LoVo (cell line): ENCODE measurements around the gene IRGQ.
A peak's percentile ranks its signal among the peaks of the same experiment; 100 is the strongest.
"Not testable (repeated sequence)": the region's sequence is repeated elsewhere in the genome, so short reads cannot be mapped to it uniquely, and the experiment has no call there.

Experiments
- DNase-seq: peaks from one replicate; pipeline ENCODE4 v3.0.0-alpha.2; 2016; ENCODE audit warnings: low spot score

Gene IRGQ, protein sequence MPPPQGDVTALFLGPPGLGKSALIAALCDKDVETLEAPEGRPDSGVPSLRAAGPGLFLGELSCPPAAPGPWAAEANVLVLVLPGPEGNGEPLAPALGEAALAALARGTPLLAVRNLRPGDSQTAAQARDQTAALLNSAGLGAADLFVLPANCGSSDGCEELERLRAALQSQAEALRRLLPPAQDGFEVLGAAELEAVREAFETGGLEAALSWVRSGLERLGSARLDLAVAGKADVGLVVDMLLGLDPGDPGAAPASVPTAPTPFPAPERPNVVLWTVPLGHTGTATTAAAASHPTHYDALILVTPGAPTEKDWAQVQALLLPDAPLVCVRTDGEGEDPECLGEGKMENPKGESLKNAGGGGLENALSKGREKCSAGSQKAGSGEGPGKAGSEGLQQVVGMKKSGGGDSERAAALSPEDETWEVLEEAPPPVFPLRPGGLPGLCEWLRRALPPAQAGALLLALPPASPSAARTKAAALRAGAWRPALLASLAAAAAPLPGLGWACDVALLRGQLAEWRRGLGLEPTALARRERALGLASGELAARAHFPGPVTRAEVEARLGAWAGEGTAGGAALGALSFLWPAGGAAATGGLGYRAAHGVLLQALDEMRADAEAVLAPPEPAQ

GRCh38 chr19:43595999-43596841, at the start of gene IRGQ, which contains the start of gene ZNF576:
TSS of gene IRGQ (minus strand) at chr19:43596134. CDS start at chr19:43595338, 796 bp downstream.
TSS of gene ZNF576 (plus strand) at chr19:43596595. CDS start at chr19:43597109, 514 bp downstream.
- peak; percentile 100 for DNase-seq

DNA sequence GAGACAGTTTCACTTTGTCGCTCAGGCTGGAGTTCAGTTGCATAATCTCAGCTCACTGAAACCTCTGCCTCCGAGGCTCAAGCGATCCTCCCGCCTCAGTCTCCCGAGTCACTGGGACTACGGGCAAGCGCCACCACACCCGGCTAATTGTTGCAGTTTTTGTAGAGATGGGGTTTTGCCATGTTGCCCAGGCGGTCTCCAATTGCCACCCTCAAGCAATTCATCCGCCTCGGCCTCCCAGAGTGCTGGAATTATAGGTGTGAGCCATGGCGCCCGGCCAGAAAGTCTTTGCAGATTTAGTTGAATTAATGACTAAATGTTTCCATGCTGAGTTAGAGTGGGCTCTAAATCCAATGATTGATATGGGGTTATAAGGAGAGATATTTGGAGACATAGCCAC, 48.2 kb upstream of the IRGQ start:
- DNase-seq, result no peak

DNA sequence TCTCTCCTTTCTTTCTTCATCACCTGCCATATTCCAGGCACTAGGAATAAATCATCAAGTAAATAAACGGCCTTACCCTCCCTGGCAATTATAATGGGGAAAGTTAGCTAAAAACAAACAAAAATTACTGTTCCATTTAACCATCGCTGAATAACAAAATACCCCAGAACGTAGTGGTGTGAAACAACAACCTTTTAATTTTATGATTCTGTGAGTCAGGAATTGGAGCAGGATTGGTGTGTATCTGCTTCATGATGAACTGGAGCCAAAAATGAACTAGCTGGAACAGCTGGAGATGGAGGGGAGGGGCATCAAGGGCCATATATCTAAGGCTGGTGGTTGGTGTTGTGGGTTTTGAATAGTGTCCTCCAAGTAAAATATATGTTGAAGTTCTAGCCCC, 47.4 kb upstream of the IRGQ start:
- no peak for DNase-seq

DNA sequence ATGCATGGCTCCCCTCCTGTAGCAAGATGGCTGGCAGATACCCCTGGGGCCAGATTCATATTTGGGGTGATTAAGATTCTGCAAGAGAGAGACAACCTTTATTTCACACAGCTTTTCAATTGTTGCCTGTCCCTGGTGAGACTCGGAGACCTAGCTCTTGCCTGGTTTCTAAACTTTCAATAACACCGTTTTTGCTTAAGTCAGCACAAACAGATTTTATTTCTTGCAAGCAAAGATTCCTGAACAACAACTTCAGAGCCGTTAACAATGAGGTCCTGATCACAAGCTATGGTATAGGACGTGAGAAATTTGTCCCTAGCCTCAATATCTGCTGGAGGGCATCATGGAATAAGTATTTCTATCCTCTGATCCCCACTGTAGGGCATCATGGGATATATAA, 46.6 kb upstream of the IRGQ start:
- DNase-seq, result no peak

GRCh38 chr19:43641333-43641732, 45.4 kb upstream of the IRGQ start:
- no peak for DNase-seq

DNA sequence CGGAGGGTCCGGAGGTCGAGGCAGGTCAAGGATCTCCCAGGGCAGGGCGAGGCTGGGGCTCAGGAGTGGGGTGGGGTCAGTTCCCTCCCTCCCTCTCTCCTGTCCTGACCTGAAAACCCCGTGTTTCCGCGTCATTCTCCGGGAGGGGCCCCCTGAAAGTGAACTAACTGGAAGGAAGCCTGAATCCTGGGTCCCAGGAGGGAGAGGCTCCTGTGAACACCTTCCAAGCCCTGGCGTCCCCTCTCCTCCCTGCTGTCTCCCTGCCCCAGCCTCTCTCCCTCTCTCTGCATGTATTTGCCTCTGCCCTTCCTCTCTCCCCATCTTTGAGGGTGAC, 44.5 kb upstream of the IRGQ start:
- no peak for DNase-seq

DNA sequence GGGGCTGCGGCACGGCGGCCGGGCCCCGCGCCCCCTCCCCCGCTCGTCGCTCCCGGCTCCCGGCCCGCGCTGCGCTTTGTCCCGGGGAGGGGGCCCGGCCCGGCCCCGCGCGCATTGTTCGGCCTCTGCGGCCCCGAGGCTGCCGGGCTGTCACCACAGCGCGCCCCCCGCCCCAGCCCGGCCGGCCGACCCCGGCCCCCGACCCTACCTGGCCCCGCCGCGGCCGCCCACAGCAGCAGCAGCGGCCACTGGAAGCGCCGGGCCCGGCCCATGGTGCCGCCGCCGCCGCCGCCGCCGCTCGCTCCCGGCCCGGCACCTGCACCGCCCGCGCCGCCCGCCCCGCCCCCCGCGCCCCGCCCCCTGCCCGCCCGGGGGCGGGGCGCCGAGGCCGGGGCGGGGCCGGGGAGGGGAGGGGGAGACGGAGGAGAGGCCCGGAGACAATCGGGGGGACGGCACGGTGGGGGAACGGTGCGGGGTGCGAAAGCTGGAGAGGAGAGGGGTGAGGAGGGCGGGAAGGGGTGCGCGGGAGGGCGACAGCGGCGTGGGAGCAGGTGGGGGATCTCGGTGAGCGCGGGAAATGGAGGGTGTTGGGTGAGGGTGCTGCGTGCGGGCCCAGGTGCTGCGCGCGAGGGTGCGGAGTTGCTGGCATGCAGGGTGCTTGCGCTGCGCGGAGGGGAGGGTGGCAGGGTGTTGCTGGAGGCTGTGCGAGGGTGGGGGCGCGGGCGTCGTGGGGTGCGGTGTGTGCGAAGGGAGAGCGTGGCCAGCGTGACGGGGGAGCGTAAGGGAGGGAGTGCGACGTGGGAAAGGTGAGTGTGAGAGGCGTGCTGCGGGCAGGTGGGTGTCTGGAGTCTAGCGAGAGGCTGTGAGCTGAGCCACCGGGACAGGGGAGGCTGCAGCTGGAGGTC, 43.8 kb upstream of the IRGQ start, which contains the start of gene CADM4:
CADM4 (minus strand) TSS at position 332 of the 905 bp plus-strand sequence; CDS start at position 272, 60 bp downstream.
- DNase-seq, result peak; percentile 32

- DNase-seq, result no peak
Observed at GRCh38 chr19:43638995-43639518, 43.1 kb upstream of the IRGQ start.

DNA sequence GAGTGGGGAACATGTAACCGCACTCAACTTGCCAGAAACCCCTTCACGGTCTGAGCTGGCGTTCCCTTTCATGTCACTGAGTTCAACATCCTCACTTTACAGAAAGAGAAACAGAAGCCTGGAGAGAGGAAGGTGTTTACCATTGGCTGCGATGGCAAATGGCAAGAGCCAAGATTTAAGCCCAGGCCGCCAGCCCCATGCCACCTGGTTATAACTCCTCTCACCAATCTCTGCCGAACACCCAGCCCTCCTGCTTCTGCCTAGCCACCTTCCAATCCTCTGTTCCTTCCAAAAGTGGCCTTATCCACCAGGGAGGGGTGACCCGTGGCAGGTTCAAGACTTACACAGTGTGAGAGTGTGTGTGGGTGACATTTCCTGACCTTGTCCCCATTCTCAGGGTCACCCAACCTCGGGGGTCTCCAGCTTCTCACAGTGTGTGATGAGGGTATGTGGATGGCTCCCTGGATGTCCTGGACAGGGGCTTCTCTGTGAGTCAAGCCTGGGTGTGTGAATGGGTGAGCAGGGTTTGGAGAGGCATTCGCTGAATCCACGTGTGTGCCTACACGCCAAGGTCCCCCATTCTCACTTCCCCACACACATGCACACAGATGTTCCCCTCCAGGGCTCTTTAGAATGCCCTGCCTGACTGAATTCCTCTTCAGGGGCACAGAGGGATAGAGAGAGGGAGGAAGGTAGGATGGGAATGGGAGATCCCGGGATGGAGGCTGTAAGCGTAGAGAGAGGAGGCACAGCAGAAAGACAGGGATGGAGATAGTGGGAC, 42.5 kb upstream of the IRGQ start:
- no peak for DNase-seq

DNA sequence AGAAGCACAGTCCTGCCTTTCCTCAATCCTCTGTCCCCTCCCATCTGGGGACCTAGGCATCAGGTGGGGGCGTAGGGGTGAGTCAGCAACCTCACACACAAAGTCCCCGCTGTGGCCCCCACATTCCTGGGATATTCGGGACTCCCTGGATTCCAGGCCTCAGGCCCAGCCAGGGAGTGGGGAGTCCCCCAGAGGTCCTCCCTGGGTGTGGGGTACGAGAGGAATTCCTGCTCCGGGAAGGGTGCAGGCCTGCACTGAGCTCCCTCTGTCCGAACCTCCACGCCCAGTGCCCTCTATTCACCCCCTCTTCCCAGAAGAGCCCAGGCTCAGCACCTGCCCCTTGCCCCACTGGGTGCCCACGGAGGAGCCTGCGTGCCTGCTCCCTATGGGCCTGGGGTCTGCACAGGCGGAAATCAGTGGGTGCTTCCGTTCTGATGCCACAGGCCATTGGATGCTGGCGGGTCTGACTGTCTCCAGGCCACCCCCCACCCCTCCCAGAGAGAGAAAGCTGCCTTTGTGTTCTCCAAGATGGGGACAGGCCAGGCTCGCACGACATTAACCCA, 40.3 kb upstream of the IRGQ start:
- no peak for DNase-seq

- DNase-seq, result not testable (repeated sequence)
Observed at GRCh38 chr19:43635561-43635940, 39.6 kb upstream of the IRGQ start.

GRCh38 chr19:43634872-43635560, 39.1 kb upstream of the IRGQ start:
- DNase-seq, result no peak

- DNase-seq, result no peak
Observed at GRCh38 chr19:43634506-43634871, 38.6 kb upstream of the IRGQ start.

DNA sequence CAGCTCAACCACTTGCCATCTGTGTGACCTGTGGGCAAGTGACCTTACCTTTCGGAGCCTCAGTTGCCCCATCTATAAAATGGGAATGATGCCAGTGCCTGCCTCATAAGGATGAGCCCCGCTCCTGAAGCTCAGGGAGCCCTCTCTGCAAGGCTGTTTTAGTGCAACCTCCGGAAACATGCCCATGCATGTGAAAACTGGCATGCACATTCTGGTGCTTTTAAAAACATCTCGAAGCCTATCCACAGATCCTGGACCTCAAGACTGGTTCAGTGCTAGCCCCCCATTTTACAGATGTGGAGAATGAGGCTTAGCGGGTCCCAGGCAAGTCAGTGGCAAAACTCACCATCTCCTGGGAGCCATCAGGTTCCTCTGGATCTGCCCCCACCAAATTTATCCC, 38.1 kb upstream of the IRGQ start:
- no peak for DNase-seq

DNA sequence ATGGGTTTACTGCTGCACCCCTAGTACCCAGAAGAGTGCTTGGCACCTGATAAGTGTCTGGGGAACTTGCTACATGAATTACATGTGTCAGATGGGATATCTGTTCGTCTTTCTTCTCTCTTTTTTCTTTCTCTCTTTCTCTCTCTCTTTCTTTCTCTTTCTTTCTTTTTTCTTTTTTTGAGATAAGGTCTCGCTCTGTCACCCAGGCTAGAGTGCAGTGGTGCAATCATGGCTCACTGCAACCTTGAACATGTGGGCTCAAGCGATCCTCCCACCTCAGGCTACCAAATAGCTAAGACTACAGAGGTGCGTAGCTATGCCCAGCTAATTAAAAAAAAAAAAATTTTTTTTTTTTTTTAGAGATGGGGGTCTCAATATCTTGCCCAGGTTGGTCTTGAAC, 37.6 kb upstream of the IRGQ start:
- DNase-seq, result no peak

DNA sequence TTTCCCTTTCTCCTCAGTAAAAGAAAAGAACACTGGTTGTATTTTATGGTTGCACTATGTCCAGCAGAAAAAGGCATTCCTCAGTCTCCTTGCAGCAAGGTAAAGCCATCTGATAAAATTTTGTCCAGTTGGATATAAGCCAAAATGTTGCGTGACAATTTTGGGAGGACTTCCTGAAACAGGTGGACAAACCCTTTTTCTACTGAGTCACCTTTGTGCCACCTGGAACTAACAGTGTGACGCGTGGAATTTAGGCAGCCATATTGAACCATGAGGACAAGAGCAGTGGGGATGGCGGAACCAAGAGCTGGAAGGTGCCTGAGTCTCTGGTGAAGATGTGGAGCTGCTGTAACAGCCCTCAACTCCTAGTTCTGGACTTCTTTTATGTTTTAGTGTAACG, 35.6 kb upstream of the IRGQ start:
- DNase-seq, result no peak

DNA sequence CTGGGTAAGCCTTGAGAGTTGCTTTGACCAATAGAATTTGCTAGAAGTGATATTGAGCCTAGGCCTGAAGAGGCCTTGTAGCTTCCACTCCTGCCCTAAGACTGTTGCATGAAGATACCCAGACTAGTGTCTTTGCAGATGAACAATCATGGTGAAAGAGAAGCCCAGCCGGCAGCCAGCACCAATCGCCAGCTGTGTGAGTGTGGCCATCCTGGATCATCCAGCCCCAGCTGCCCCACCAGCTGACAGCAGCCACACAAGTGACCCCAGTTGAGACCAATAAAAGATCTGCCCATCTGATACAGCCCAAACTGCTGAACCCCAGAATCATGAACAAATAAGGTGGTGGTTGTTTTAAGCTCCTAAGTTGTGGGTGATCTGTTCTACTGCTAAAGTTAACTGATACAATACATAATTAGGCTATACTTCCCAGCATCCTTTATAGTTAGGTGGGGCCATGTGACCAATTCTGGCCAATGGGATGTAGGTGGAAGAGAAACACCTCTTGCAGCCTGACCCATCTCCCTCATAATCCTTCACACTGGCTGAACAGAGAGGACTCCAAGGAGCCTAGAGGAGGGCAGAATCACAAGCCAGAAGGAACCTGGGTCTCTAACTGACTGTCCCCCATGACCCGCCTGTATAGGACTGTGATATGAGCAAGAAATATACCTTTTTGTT, 32.9 kb upstream of the IRGQ start:
- no peak for DNase-seq

DNA sequence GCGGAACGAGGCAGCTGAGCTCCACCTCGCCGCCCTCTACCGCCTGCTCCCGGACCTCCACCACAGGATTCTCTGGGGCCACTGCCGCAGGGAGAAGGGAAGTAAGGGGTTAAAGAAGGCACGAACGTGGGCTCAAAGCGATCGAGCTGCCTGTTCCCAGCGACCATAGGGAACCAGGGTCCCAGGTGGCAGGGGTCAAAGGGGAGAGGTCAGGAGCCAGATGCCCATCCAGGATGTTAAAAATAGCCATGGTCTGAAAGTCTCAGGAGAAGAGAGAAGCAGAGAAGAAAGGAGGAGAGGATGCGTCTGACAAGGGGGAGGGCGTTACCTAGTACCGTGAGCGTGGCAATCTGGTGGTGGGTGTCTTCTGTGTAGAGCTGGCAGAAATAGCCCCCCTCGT, 30.9 kb upstream of the IRGQ start:
- DNase-seq, result no peak

GRCh38 chr19:43625918-43626579, 30.1 kb upstream of the IRGQ start:
- no peak for DNase-seq
